GM12865 (cell line): ENCODE measurements around the gene ETF1.

Experiments
- DNase-seq: peaks from one replicate; pipeline ENCODE4 v3.0.0; 2010; ENCODE audit warnings: low read depth
- H3K4me3 ChIP-seq: 2 replicates; pipeline ENCODE4 v1.5.1; 2011; ENCODE audit warnings: mild to moderate bottlenecking, low read depth, low read length, control low read depth
- TF ChIP-seq, protein P1 (sequence below): IDR thresholded peaks from 2 replicates; pipeline ENCODE4 v1.5.1; 2011; ENCODE audit warnings: low read length, control low read depth, low read depth, inconsistent platforms; ENCODE audit not compliant: insufficient read depth; ENCODE audit errors: missing control alignments

ETF1 gene

DNA sequence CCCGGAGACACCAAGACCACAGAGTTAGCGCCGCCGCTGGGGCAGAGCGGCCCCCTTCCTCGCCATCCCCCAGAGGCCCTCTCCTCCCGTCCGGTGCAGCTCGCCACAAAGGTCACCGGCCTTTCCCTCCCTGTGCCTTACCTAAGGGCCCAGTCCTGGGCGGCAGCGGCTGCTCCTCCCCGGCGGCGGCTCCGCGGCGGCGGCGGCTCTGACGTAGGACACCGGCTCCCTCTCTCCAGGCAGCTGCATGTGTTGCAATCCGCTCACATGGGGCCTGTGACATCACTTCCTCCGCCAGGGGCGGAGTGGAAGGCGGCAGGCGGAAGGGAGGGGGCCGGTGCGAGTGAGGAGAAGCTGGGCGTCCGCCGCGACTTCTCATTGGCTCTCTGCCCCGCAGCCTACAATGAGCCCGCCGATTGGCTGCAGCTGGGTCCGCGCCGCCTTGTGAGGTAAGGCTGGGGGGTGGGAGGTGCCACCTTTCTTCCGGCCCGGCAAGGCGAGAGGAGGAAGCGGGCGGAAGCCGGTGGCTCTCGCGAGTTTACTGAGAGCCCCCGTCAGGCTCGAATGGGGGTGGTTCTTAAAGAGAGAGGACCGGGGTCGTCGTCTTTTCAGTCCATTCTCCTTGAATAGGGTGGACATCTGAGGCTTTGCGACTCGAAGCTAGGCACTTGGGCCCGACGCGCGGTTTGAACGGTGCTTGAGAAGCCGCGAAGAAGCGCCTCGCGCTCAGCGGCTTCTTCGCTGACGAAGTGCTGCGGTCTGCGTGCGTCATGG is at the start of gene ETF1:
Gene ETF1, minus strand, starts transcription at position 281 of the 774 bp plus-strand sequence. CDS start 318 bp downstream, outside the sequence.
- DNase-seq = peak; percentile 100
- TF ChIP-seq, protein P1, sequence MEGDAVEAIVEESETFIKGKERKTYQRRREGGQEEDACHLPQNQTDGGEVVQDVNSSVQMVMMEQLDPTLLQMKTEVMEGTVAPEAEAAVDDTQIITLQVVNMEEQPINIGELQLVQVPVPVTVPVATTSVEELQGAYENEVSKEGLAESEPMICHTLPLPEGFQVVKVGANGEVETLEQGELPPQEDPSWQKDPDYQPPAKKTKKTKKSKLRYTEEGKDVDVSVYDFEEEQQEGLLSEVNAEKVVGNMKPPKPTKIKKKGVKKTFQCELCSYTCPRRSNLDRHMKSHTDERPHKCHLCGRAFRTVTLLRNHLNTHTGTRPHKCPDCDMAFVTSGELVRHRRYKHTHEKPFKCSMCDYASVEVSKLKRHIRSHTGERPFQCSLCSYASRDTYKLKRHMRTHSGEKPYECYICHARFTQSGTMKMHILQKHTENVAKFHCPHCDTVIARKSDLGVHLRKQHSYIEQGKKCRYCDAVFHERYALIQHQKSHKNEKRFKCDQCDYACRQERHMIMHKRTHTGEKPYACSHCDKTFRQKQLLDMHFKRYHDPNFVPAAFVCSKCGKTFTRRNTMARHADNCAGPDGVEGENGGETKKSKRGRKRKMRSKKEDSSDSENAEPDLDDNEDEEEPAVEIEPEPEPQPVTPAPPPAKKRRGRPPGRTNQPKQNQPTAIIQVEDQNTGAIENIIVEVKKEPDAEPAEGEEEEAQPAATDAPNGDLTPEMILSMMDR = no peak
- peak within 1 kb of the TSS; percentile 98 for H3K4me3 ChIP-seq

DNA sequence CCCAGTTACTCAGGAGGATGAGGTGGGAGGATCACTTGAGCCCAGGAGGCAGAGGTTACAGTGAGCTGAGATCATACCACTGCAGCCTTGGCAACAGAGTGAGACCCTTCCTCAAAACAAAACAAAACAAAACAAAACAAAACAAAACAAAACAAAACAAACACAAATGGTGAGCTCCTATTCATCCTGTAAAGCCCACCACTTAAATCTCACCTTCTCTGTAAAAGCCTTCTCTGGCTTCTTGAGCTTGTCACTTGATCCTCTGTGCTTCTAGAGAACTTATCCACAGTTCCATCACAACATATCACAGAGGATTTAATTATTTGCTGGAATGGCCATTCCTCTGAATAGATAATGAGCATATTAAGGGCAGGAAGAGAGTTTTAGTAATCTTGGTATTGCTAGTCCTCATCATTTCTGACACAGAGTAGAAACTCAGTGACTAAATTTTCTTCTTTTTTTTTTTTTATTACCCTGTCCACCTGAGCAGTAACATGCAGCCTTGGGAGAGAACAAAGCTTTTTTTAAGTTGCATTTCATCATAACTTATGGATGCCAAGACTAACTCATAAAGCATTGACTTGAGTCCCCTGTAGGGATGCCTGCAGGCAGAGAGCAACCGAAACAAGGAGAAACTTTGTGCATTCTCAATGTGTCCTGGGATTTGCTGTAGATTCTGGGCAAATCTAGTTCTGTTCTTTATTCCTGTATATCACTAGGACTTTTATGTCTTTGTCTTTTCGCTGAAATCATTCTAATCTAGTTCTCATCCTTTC is 45.2 kb upstream of the ETF1 start:
- H3K4me3 ChIP-seq = no peak overlapping the region
- no peak for DNase-seq
- TF ChIP-seq, protein P1 = no peak

DNA sequence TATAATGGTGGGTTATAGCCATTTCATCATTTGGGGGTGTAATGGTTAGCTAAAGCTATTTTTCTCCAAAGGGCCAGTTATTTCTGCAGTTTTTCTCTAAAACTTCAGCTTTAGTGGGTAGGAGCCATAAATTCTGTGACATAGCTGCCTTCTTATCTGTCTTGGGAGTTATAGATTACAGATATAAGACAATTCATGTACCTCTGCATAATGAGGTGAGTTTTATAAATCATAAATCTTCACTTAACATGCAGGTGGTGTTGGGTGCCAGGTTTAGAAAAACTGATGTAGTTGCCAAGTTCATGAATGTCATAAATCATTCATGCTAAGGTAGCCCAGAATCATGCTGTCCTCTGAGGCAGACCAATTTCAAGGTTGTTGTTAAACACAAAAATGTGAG is 42.1 kb upstream of the ETF1 start:
- DNase-seq = no peak
- TF ChIP-seq, protein P1 = no peak
- H3K4me3 ChIP-seq = no peak overlapping the region

DNA sequence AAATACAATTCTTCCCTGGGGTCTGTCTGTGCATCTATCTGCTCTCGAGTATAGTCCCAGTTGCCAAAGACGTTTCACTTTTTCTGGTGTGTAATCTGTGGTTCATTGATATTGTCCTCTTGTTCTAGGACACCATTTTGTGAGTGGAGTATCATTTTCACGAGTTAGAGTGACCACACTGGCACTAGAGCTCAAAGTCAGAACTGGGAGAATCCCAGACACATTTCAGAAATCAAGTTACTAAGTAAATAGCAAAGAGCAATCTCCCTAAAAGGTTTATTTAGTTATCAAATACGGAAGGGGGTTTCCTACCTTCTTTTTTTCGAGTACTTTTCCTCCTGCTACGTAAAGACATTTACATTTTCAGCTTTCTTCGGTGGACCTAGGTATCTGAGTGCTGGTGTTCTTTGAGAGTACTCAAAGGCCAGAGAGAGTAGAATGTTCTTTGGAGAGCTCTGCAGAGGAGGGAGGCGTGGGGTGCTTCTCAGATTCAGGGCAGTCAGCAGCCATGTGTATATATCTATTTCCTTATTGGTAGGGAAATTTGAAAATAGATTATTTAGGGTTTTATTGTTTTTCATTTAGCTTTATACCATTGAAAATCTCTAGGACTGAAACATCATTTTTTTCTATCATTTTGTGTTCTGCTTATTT is 41.1 kb upstream of the ETF1 start:
- DNase-seq = no peak
- H3K4me3 ChIP-seq = no peak overlapping the region
- TF ChIP-seq, protein P1 = no peak

DNA sequence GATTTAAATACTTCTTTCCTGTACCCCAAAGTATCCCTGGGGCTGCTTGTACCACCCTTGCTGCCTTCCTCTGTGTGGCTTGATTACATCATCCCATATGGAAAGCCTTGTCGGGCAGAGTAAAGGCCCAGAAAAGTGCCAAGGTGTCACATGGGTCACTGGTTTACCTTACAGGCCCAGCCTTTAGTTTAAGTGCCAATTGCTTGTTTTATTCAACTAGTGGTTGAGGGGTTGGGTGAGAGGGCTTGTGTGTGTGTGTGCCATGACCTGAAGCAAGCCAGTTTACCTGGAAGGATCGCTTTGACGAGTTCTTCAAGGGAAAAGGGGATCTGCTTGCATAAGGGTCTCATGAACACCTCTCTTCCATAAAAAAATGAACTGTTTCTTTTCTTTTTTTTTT is 39.9 kb upstream of the ETF1 start:
- no peak overlapping the region for H3K4me3 ChIP-seq
- TF ChIP-seq, protein P1 = no peak
- DNase-seq = no peak

DNA sequence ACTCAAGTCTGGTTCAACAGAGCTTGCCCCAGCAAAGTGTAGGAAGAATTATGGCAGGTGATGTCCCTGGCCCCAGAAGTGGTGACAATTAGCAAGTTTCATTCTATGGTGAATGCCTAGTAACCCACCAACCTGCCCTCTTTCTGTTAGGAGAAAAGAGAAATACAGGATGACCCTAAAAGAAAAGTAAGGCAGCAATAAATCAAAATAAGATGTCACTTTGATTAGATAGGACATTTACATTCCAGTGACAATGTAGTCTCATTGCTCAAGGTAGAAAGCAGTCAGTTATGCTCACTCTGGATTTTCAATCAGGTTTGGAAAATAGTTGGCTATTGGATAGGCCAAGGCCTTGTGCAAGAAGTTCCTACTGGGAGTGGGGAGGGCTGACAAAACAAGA is 37.7 kb upstream of the ETF1 start:
- DNase-seq = no peak
- H3K4me3 ChIP-seq = no peak overlapping the region
- TF ChIP-seq, protein P1 = no peak
